ENCODE measurements around the gene IGFLR1. TPM values are rescaled to one million over a fixed set of nuclear protein-coding genes. Genes with fewer than 3 reads are reported as not detected.

Gene IGFLR1
- total and polyA plus RNA-seq, 2 of the 4 experiments (the other 2 are of a cell fraction), result 0.72 to 2.7 TPM

DNA sequence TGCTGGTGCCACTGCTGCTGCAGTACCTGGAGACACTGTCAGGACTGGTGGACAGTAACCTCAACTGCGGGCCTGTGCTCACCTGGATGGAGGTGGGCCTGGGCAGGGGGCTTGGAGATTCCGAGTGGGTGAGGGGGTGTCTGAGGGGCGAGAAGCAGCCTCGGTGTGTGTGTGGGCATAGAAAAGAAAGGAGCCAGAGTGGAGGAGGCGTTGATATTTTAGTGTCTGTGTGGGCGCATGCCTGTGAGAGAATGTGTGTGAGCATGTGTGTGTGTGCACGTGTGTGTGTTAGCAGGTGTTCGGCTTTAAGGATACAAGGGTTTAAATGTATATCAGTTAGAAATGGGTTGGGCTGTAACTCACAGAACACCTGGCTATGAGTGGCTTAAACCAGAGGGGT is 36.8 kb upstream of the IGFLR1 start:
- Histone ChIP-seq H2AK9ac (replicated peaks; ENCODE audit: low read depth, low read length, poor library complexity) (no peak overlapping the region), H3K23ac (ENCODE audit: low read depth, low read length) (no peak overlapping the region), H3K4ac (ENCODE audit: low read depth, low read length) (no peak overlapping the region), H3K27ac (ENCODE audit: insufficient read depth, low read length) (no peak overlapping the region), H3K4me2 (ENCODE audit: low read depth, low read length) (no peak overlapping the region), H3K4me3 (ENCODE audit: insufficient read depth, low read depth, low read length) (no peak overlapping the region), H3K9ac (ENCODE audit: low read depth, low read length) (no peak overlapping the region), H4K8ac (ENCODE audit: low read depth in 2 of 2, low read length in 2 of 2) (no peak overlapping the region), H3K4me1 (ENCODE audit: control insufficient read depth, insufficient read depth, low read length) (peaks cover 6% of the 10 kb centered on the region), H3K36me3 (ENCODE audit: control insufficient read depth, insufficient read depth, low read length) (peaks cover 16% of the 10 kb centered on the region), H2AFZ (replicated peaks; ENCODE audit: low read length, poor library complexity) (no peak overlapping the region), H4K20me1 (ENCODE audit: insufficient read depth, low read length) (no peaks in the 10 kb centered on the region), H2BK5ac (ENCODE audit: low read depth, low read length, poor library complexity, severe bottlenecking) (no peak overlapping the region), H3K9me1 (ENCODE audit: insufficient read depth, low read length) (peaks cover 6% of the 10 kb centered on the region; the same call in 1 of the 2 replicates), H3K18ac (ENCODE audit: low read depth, low read length) (no peak overlapping the region), H2BK120ac (ENCODE audit: low read depth, low read length) (no peak overlapping the region), H2AK5ac (ENCODE audit: low read depth, low read length) (no peak overlapping the region), H2BK20ac (ENCODE audit: low read depth, low read length) (no peak overlapping the region), H3K14ac (replicated peaks; ENCODE audit: low read depth, low read length) (no peak overlapping the region), H2BK15ac (ENCODE audit: low read depth, low read length) (no peak overlapping the region), H4K5ac (ENCODE audit: low read depth, low read length) (no peak overlapping the region), H3K27me3 (ENCODE audit: control insufficient read depth, insufficient read depth, low read length) (no peaks in the 10 kb centered on the region), H3K9me3 (ENCODE audit: control insufficient read depth, insufficient read depth, low read length) (no peaks in the 10 kb centered on the region), H4K91ac (ENCODE audit: insufficient read depth, low read depth, low read length) (no peak overlapping the region), H3K56ac (ENCODE audit: extremely low read depth, insufficient read depth, low read length) (no peak overlapping the region), H3K79me1 (ENCODE audit: low read depth in 1 of 2, low read length in 2 of 2) (peaks cover 7 to 18% of the 10 kb centered on the region in 2 experiments)
- CTCF ChIA-PET, result no interaction called here
- in situ Hi-C loops (cut with MboI; ENCODE audit: low sequenced_read_pairs) (no loop called here), intact Hi-C loops (cut with micrococcal nuclease) (no loop called here), dilution Hi-C loops (cut with HindIII; ENCODE audit: low sequenced_read_pairs, unreplicated experiment) (no loop called here)
- POLR2A ChIA-PET (ENCODE audit: unreplicated experiment), result no interaction called here
- BruUV-seq (replicated peaks), result no TSS peak
- no peak for DNase-seq
- 93% methylated on average over 3 of the region's 8 CpGs; no CpG with 5 or more reads in 1 of the 2 experiments for WGBS, 2 experiments (ENCODE audit: extremely low coverage in 2 of 2, insufficient read length in 1 of 2)
- TF ChIP-seq RFX5 (IDR thresholded peaks at IDR 0.05; ENCODE audit: low read depth, low read length) (no peak), MXI1 (IDR thresholded peaks at IDR 0.05; ENCODE audit: borderline replicate concordance, low read depth, low read length) (no peak), FOS (IDR thresholded peaks at IDR 0.05; ENCODE audit: low read depth, low read length) (no peak), CTCF (conservative IDR thresholded peaks at IDR 0.05; ENCODE audit: low read depth, low read length) (no peak), MAFK (IDR thresholded peaks at IDR 0.05; ENCODE audit: low read depth, low read length) (no peak), NFE2L2 (IDR thresholded peaks at IDR 0.05; ENCODE audit: low read depth, low read length) (no peak), MAZ (IDR thresholded peaks at IDR 0.05; ENCODE audit: borderline replicate concordance, low read depth, low read length) (no peak), ELK1 (IDR thresholded peaks at IDR 0.05; ENCODE audit: borderline replicate concordance, low read depth, low read length) (no peak), POLR2A (IDR thresholded peaks at IDR 0.05; ENCODE audit: low read depth, low read length) (no peak), RCOR1 (IDR thresholded peaks at IDR 0.05; ENCODE audit: insufficient replicate concordance, low read length) (no peak), BHLHE40 (IDR thresholded peaks at IDR 0.05; ENCODE audit: low read depth, low read length) (no peak), SMC3 (IDR thresholded peaks at IDR 0.05; ENCODE audit: low read depth, low read length) (no peak), CHD1 (IDR thresholded peaks at IDR 0.05; ENCODE audit: low read depth, low read length) (no peak), RAD21 (IDR thresholded peaks at IDR 0.05; ENCODE audit: low read length) (no peak), CEBPB (IDR thresholded peaks at IDR 0.05; ENCODE audit: low read depth, low read length) (no peak)
- TF ChIP-seq, protein P1, sequence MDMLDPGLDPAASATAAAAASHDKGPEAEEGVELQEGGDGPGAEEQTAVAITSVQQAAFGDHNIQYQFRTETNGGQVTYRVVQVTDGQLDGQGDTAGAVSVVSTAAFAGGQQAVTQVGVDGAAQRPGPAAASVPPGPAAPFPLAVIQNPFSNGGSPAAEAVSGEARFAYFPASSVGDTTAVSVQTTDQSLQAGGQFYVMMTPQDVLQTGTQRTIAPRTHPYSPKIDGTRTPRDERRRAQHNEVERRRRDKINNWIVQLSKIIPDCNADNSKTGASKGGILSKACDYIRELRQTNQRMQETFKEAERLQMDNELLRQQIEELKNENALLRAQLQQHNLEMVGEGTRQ (IDR thresholded peaks at IDR 0.05; ENCODE audit: low read depth, low read length), result no peak
- no peak for ATAC-seq (ENCODE audit: low read depth)
